ENCODE results near the gene ALLC.

The ALLC gene

GRCh38 chr2:3708576-3708975 lies 50.6 kb downstream of the ALLC start:
- TF ChIP-seq, protein P1, sequence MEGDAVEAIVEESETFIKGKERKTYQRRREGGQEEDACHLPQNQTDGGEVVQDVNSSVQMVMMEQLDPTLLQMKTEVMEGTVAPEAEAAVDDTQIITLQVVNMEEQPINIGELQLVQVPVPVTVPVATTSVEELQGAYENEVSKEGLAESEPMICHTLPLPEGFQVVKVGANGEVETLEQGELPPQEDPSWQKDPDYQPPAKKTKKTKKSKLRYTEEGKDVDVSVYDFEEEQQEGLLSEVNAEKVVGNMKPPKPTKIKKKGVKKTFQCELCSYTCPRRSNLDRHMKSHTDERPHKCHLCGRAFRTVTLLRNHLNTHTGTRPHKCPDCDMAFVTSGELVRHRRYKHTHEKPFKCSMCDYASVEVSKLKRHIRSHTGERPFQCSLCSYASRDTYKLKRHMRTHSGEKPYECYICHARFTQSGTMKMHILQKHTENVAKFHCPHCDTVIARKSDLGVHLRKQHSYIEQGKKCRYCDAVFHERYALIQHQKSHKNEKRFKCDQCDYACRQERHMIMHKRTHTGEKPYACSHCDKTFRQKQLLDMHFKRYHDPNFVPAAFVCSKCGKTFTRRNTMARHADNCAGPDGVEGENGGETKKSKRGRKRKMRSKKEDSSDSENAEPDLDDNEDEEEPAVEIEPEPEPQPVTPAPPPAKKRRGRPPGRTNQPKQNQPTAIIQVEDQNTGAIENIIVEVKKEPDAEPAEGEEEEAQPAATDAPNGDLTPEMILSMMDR (conservative IDR thresholded peaks at IDR 0.05) = no peak
- TF ChIP-seq ZFX (IDR thresholded peaks at IDR 0.05) = no peak

GRCh38 chr2:3709225-3709624 lies 51.2 kb downstream of the ALLC start:
- H3K27ac ChIP-seq = no peak overlapping the region
- TF ChIP-seq, protein P1 (conservative IDR thresholded peaks at IDR 0.05) = no peak
- TF ChIP-seq ZFX (IDR thresholded peaks at IDR 0.05) = no peak

More at GRCh38 chr2:3708576-3708975, 50.6 kb downstream of the ALLC start:
- no peak overlapping the region for H3K27ac ChIP-seq

DNA sequence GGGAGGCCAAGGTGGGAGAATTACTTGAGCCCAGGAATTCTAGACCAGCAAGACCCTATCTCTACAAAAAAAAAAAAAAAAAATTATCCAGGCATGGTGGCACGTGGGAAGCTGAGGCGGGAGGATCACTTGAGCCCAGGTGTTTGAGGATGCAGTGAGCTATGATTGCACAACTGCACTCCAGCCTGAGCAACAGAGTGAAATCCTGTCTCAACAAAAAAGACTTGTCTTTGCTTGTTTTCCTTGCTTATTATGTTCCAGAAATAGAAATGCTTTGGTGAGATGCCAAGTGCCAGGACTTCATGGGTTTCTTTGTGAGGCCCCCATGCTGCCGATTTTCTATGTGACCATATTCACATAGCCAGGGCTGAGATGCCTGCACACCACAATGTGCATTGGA lies 54.4 kb downstream of the ALLC start:
- no peak overlapping the region for H3K27ac ChIP-seq
- TF ChIP-seq, protein P1 (conservative IDR thresholded peaks at IDR 0.05) = no peak
- no peak for TF ChIP-seq ZFX (IDR thresholded peaks at IDR 0.05)

DNA sequence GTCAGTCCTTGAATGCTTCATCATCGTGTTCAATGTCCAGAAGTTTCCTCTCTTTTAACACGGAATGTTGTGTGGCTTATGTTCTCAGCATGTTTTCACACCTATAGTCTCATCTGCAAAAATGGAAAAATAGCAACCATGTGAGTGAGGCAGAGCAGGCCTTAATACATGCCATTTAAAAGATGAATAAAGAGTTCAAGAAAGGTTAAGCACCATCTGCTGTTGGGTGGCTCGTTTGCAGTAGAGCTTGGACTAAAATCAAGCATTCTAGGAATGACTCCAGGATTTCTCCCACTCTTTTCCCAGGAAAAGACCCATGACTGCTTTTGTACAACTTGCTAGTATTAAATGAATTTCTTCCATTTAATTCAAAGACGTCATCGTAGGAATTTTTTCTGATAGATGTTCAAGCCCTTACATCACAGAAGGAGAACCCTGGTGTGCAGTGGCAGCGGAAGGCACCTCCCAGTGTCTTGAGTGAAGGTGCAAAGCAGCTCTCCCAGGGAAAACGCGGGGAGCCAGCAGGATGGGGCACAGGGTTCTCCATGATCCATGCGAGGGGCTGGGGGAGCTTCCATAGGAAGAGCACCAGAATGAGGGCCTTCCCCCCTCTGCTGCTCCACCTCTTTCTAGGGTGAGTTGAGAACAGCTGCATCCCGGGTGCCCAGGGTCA lies 55.0 kb downstream of the ALLC start:
- H3K27ac ChIP-seq = no peak overlapping the region
- TF ChIP-seq, protein P1 (conservative IDR thresholded peaks at IDR 0.05) = no peak
- TF ChIP-seq ZFX (IDR thresholded peaks at IDR 0.05) = no peak

GRCh38 chr2:3718679-3719078 lies 60.7 kb downstream of the ALLC start:
- TF ChIP-seq, protein P1 (conservative IDR thresholded peaks at IDR 0.05) = no peak
- no peak for TF ChIP-seq ZFX (IDR thresholded peaks at IDR 0.05)
- H3K27ac ChIP-seq = no peak overlapping the region

DNA sequence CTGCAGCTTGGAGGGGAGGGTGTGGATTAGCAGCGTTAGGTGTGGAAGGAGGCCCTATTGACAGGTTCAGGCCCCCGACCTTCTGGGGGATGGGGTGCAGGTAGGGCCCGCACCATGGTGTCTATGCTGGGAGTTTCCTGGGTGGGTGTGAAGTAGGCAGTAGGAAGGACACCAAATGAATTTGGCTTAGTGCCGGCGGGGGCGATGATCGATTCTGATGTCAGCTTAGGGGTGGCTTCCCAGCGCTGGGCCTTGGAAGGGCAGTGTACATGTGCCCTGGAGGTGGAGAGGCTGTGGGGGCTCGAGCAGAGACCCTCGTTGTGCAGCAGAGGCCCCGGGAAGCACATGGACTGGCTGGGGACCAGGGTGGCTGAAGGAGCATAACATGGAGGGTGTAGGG lies 67.0 kb downstream of the ALLC start:
- TF ChIP-seq, protein P1 (conservative IDR thresholded peaks at IDR 0.05) = no peak
- no peak for TF ChIP-seq ZFX (IDR thresholded peaks at IDR 0.05)
- no peak overlapping the region for H3K27ac ChIP-seq

GRCh38 chr2:3725458-3726250 lies 67.7 kb downstream of the ALLC start:
- TF ChIP-seq, protein P1 (conservative IDR thresholded peaks at IDR 0.05) = no peak
- TF ChIP-seq ZFX (IDR thresholded peaks at IDR 0.05) = no peak
- no peak overlapping the region for H3K27ac ChIP-seq

Data from C4-2B (cell line).